Progenitor cell of endocrine pancreas (in vitro differentiated cells): Measurements from ENCODE around the gene TYW5. TPM values are rescaled to one million over a fixed set of nuclear protein-coding genes. Genes with fewer than 3 reads are reported as not detected.
A peak's percentile ranks its signal among the peaks of the same experiment; 100 is the strongest.

ENCODE experiments used
- DNase-seq: peaks from one replicate; pipeline ENCODE4 v3.0.0; 2021; ENCODE audit warnings: low spot score; ENCODE audit not compliant: unreplicated experiment
- H3K27ac Mint-ChIP-seq: 2 replicates; pipeline ENCODE4 v1.8.0; 2021; ENCODE audit warnings: mild to moderate bottlenecking, moderate library complexity, mixed read lengths
- H3K27me3 Mint-ChIP-seq: 2 replicates; pipeline ENCODE4 v1.8.0; 2021; ENCODE audit warnings: mixed read lengths
- H3K36me3 Mint-ChIP-seq: 2 replicates; pipeline ENCODE4 v1.8.0; 2022; ENCODE audit warnings: mixed read lengths; ENCODE audit not compliant: insufficient read depth
- H3K4me1 Mint-ChIP-seq: 2 replicates; pipeline ENCODE4 v1.8.0; 2021; ENCODE audit warnings: low read depth, mixed read lengths
- H3K4me3 Mint-ChIP-seq: 2 replicates; pipeline ENCODE4 v1.8.0; 2021; ENCODE audit warnings: low read depth, mild to moderate bottlenecking, moderate library complexity, mixed read lengths
- H3K9me3 Mint-ChIP-seq: 2 replicates; pipeline ENCODE4 v1.8.0; 2021; ENCODE audit warnings: low read depth, mixed read lengths
- total RNA-seq: library from RNA; stranded (reverse); gene quantifications from 2 replicates; pipeline ENCODE4 v1.2.1, GENCODE V29; 2021
- TF ChIP-seq, protein P1 (sequence below): fragments of 200-600 bp; sonication (generic); IDR thresholded peaks from one replicate; pipeline ENCODE4 v1.5.0; 2021; ENCODE audit warnings: antibody characterized with exemption, mild to moderate bottlenecking; ENCODE audit not compliant: unreplicated experiment

The TYW5 gene
- total RNA-seq, 1 donor from 2014 or later, result 16.6 TPM

DNA sequence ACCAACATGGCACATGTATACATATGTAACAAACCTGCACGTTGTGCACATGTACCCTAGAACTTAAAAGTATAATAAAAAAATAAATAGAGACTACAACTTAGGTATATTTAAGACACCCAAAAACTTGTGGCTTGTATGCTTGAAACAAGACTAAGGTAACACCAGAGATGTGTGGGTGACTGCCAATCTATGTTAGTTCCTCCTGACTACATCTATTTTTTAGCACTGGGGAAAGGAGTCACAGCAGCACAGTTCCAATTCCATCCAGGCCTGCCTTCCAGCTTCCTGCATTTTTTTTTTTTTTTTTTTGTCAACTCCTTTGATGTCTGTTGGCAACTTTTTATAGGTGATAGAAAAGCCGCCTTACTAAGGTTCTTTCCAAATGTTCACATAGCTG is 26.0 kb downstream of the TYW5 start:
- Mint-ChIP-seq H3K9me3 (no peaks in the 10 kb centered on the region), H3K36me3 (peaks cover 11% of the 10 kb centered on the region), H3K4me3 (no peak overlapping the region), H3K4me1 (no peaks in the 10 kb centered on the region), H3K27ac (no peak overlapping the region), H3K27me3 (no peaks in the 10 kb centered on the region)
- TF ChIP-seq, protein P1, sequence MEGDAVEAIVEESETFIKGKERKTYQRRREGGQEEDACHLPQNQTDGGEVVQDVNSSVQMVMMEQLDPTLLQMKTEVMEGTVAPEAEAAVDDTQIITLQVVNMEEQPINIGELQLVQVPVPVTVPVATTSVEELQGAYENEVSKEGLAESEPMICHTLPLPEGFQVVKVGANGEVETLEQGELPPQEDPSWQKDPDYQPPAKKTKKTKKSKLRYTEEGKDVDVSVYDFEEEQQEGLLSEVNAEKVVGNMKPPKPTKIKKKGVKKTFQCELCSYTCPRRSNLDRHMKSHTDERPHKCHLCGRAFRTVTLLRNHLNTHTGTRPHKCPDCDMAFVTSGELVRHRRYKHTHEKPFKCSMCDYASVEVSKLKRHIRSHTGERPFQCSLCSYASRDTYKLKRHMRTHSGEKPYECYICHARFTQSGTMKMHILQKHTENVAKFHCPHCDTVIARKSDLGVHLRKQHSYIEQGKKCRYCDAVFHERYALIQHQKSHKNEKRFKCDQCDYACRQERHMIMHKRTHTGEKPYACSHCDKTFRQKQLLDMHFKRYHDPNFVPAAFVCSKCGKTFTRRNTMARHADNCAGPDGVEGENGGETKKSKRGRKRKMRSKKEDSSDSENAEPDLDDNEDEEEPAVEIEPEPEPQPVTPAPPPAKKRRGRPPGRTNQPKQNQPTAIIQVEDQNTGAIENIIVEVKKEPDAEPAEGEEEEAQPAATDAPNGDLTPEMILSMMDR, result no peak
- no peak for DNase-seq

DNA sequence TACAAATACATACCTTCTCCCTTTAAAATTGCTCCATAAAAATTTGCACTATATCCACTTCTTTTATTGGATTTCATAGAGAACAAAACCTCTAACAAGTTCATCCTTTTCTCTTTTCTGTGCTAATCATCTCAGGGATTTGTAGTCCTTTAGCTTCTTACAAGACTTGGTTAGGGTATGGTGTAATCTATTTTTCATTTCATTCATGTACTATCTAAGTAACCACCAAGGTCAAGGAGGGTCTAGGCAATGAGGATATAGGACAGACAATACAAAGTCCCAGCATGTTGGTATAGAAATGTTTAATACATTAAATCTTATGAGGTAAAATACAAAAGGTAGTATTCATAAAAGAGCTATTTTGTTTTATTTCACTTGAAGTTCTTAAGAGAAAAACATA is 26.7 kb downstream of the TYW5 start:
- H3K4me1 Mint-ChIP-seq, result no peaks in the 10 kb centered on the region
- TF ChIP-seq, protein P1, result no peak
- H3K27me3 Mint-ChIP-seq, result no peaks in the 10 kb centered on the region
- H3K9me3 Mint-ChIP-seq, result no peaks in the 10 kb centered on the region
- no peak overlapping the region for H3K27ac Mint-ChIP-seq
- peaks cover 11% of the 10 kb centered on the region for H3K36me3 Mint-ChIP-seq
- H3K4me3 Mint-ChIP-seq, result no peak overlapping the region
- no peak for DNase-seq

DNA sequence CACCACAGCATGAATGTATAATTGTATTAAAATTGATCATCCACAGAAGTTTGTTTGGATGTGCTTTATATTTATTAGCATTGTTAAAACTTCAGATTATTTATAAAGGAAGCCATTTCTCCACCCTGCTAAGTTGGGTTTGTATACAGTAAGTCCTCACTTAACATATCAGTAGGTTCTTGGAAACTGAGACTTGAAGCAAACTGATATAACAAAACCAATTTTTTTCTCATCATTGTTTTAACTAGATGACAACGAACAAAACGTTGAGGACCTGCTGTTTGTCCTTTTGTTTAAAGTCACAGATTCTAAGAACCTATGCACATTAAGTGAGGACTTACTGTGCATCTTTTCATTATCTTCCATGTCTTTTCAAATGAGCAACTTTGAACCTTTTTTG is 27.1 kb downstream of the TYW5 start:
- Mint-ChIP-seq H3K27ac (no peak overlapping the region), H3K4me1 (no peaks in the 10 kb centered on the region), H3K36me3 (peaks cover 11% of the 10 kb centered on the region), H3K27me3 (no peaks in the 10 kb centered on the region), H3K9me3 (no peaks in the 10 kb centered on the region), H3K4me3 (no peak overlapping the region)
- TF ChIP-seq, protein P1, result no peak
- DNase-seq, result no peak

DNA sequence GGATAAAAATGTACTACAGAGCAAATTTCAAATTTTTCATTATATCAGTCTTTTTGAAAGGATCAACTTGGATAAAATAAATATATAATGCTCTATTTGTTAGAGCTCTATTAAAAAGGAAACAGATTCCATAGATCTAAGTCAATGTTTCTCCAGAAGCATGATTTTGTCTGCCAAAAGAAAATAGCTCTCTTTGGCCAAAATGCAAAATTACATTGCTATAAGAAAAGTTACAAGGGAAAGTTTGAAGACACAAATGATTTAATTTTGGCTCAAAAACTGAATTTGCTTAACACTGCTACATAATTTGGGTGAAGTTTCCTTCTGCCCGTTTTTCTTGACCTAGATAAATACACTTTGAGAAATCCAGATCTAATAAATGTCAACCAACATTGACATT is 28.5 kb downstream of the TYW5 start:
- no peaks in the 10 kb centered on the region for H3K27me3 Mint-ChIP-seq
- TF ChIP-seq, protein P1, result no peak
- peaks cover 1% of the 10 kb centered on the region for H3K4me1 Mint-ChIP-seq
- H3K9me3 Mint-ChIP-seq, result no peaks in the 10 kb centered on the region
- no peak for DNase-seq
- no peak overlapping the region for H3K27ac Mint-ChIP-seq
- peaks cover 12% of the 10 kb centered on the region for H3K36me3 Mint-ChIP-seq
- no peak overlapping the region for H3K4me3 Mint-ChIP-seq

DNA sequence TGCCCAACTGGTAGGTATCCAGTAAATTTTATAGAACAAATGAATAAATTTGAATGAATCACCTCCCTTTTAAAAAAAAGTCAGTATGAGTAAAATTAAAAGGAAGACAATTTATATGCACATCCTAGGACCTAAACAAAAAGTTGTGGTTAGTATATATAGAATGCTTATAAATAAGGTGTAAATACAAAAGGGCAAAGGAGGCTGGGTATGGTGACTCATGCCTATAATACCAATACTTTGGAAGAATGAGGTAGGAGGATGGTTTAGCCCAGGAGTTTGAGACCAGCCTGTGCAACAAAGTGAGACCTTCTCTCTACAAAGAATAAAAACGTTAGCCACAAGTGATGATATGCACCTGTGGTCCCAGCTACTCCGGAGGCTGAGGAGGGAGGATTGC is 31.4 kb downstream of the TYW5 start:
- Mint-ChIP-seq H3K4me1 (peaks cover 5% of the 10 kb centered on the region), H3K4me3 (no peak overlapping the region), H3K9me3 (no peaks in the 10 kb centered on the region), H3K27me3 (no peaks in the 10 kb centered on the region), H3K36me3 (peaks cover 8% of the 10 kb centered on the region), H3K27ac (peak overlapping the region; percentile 62)
- TF ChIP-seq, protein P1, result no peak
- no peak for DNase-seq
